OCI-LY7 (cell line): ENCODE measurements around the gene PARD3B. TPM values are rescaled to one million over a fixed set of nuclear protein-coding genes. Genes with fewer than 3 reads are reported as not detected.

ENCODE experiments used
- BruUV-seq: library from RNA; stranded (reverse); fragments of 400-500 nt; replicated peaks from 2 replicates; lab custom pipeline; 2021; lab: Mats Ljungman, UMichigan
- CTCF ChIA-PET: fragments of 300-600 bp; sonication (Branson Sonifier 250); formaldehyde crosslinking; loops from one replicate; lab custom pipeline; 2022; ENCODE audit warnings: antibody characterized with exemption; ENCODE audit not compliant: unreplicated experiment; lab: Charles Lee
- POLR2A ChIA-PET: fragments of 300-600 bp; sonication (Branson Sonifier 250); formaldehyde crosslinking; loops from one replicate; lab custom pipeline; 2022; ENCODE audit warnings: antibody characterized with exemption; lab: Charles Lee
- DNase-seq: peaks from one replicate; pipeline ENCODE4 v3.0.0-alpha.2; 2015; ENCODE audit warnings: low spot score
- H2AFZ ChIP-seq: fragments of 200-600 bp; sonication (generic), shearing (Covaris generic); 2 replicates; pipeline ENCODE4 v1.6.1; 2014; ENCODE audit warnings: mild to moderate bottlenecking, antibody characterized with exemption, low read length, moderate library complexity
- H3K27ac ChIP-seq: fragments of 200-600 bp; sonication (generic); 2 replicates; pipeline ENCODE4 v1.5.1; 2014; ENCODE audit warnings: mixed run types, low read depth, mild to moderate bottlenecking, moderate library complexity, low read length, inconsistent platforms; ENCODE audit not compliant: poor library complexity, severe bottlenecking
- H3K36me3 ChIP-seq: fragments of 200-600 bp; sonication (generic); 2 replicates; pipeline ENCODE4 v1.6.1; 2014; ENCODE audit warnings: mild to moderate bottlenecking, antibody characterized with exemption, low read length, moderate library complexity, mixed read lengths; ENCODE audit not compliant: insufficient read depth
- H3K4me1 ChIP-seq: fragments of 200-600 bp; sonication (generic); 2 replicates; pipeline ENCODE4 v1.5.1; 2014; ENCODE audit warnings: mild to moderate bottlenecking, low read length; ENCODE audit not compliant: insufficient read depth, poor library complexity, severe bottlenecking
- H3K4me2 ChIP-seq: fragments of 200-600 bp; sonication (generic); 2 replicates; pipeline ENCODE4 v1.6.1; 2014; ENCODE audit warnings: mild to moderate bottlenecking, low read length
- H3K4me3 ChIP-seq: fragments of 200-600 bp; sonication (generic); 2 replicates; pipeline ENCODE4 v1.5.1; 2014; ENCODE audit warnings: mild to moderate bottlenecking, low read depth, low read length; ENCODE audit not compliant: poor library complexity, severe bottlenecking
- H3K79me2 ChIP-seq: fragments of 200-600 bp; sonication (generic); 2 replicates; pipeline ENCODE4 v1.6.1; 2016; ENCODE audit warnings: low read depth, mild to moderate bottlenecking, low read length, moderate library complexity, mixed read lengths; ENCODE audit not compliant: insufficient read depth
- H3K9me2 ChIP-seq: fragments of 200-600 bp; sonication (generic); 2 replicates; pipeline ENCODE4 v1.6.1; 2016; ENCODE audit warnings: mild to moderate bottlenecking, low read length, mixed read lengths; ENCODE audit not compliant: insufficient read depth
- H3K9me3 ChIP-seq: fragments of 200-600 bp; sonication (generic); 2 replicates; pipeline ENCODE4 v1.6.1; 2014; ENCODE audit warnings: mild to moderate bottlenecking, mixed run types, low read length, mixed read lengths
- H4K20me1 ChIP-seq: fragments of 200-600 bp; sonication (generic); 2 replicates; pipeline ENCODE4 v1.6.1; 2014; ENCODE audit warnings: mild to moderate bottlenecking, antibody characterized with exemption, low read length, moderate library complexity, mixed read lengths; ENCODE audit not compliant: insufficient read depth
- CTCF ChIP-seq: fragments of 200-600 bp; sonication (generic); conservative IDR thresholded peaks from 2 replicates; pipeline ENCODE4 v1.5.1; 2014; ENCODE audit warnings: mild to moderate bottlenecking, antibody characterized with exemption, low read length, moderate library complexity, mixed read lengths
- EZH2phosphoT487 ChIP-seq: fragments of 200-600 bp; sonication (generic); IDR thresholded peaks from 2 replicates; pipeline ENCODE4 v1.6.1; 2018; ENCODE audit warnings: low read depth, borderline replicate concordance, mild to moderate bottlenecking, mixed run types, antibody characterized with exemption, low read length, moderate library complexity, mixed read lengths
- intact Hi-C: fragments of 100-400 bp; cut with micrococcal nuclease; formaldehyde crosslinking; loops from one replicate; pipeline ENCODE4 v1.10.0; 2022; ENCODE audit not compliant: unreplicated experiment
- total RNA-seq, 2 experiments: library from RNA; depleted of rRNA in 1 of 2; stranded (reverse); fragments of >200 nt in 1 of 2; shearing (Covaris generic) in 1 of 2; gene quantifications; 2 replicates each; pipeline ENCODE4 v1.2.3, GENCODE V29; 2014 to 2022

Gene PARD3B
- total RNA-seq, 2 experiments from 2014 or later: not detected

GRCh38 chr2:204947405-204947804, 402.1 kb downstream of the PARD3B start:
- no peak overlapping the region for H3K4me3 ChIP-seq
- H3K9me3 ChIP-seq: no peaks in the 10 kb centered on the region
- CTCF ChIA-PET: no interaction called here
- no peaks in the 10 kb centered on the region for H4K20me1 ChIP-seq
- H3K36me3 ChIP-seq: no peaks in the 10 kb centered on the region
- BruUV-seq: no TSS peak
- DNase-seq: no peak
- no peak overlapping the region for H2AFZ ChIP-seq
- H3K4me2 ChIP-seq: no peak overlapping the region
- TF ChIP-seq CTCF (no peak), EZH2phosphoT487 (no peak)
- no peaks in the 10 kb centered on the region for H3K4me1 ChIP-seq
- H3K9me2 ChIP-seq: no peaks in the 10 kb centered on the region
- H3K27ac ChIP-seq: no peak overlapping the region
- intact Hi-C loops: no loop called here
- POLR2A ChIA-PET: no interaction called here
- no peaks in the 10 kb centered on the region for H3K79me2 ChIP-seq

- intact Hi-C loops: no loop called here
- no peaks in the 10 kb centered on the region for H3K9me2 ChIP-seq
- H3K4me2 ChIP-seq: no peak overlapping the region
- no peak for TF ChIP-seq CTCF
- TF ChIP-seq EZH2phosphoT487: no peak
- CTCF ChIA-PET: no interaction called here
- no peak overlapping the region for H3K27ac ChIP-seq
- H3K9me3 ChIP-seq: no peaks in the 10 kb centered on the region
- no peaks in the 10 kb centered on the region for H4K20me1 ChIP-seq
- no peaks in the 10 kb centered on the region for H3K4me1 ChIP-seq
- BruUV-seq: no TSS peak
- DNase-seq: no peak
- H3K4me3 ChIP-seq: no peak overlapping the region
- POLR2A ChIA-PET: no interaction called here
- no peaks in the 10 kb centered on the region for H3K79me2 ChIP-seq
- H3K36me3 ChIP-seq: no peaks in the 10 kb centered on the region
- no peak overlapping the region for H2AFZ ChIP-seq
Measured at GRCh38 chr2:204948024-204948763, 402.9 kb downstream of the PARD3B start.

GRCh38 chr2:204948822-204949221, 403.5 kb downstream of the PARD3B start:
- Histone ChIP-seq H2AFZ (no peak overlapping the region), H3K4me3 (no peak overlapping the region), H3K9me2 (no peaks in the 10 kb centered on the region), H4K20me1 (no peaks in the 10 kb centered on the region), H3K27ac (no peak overlapping the region), H3K36me3 (no peaks in the 10 kb centered on the region), H3K9me3 (no peaks in the 10 kb centered on the region), H3K4me1 (no peaks in the 10 kb centered on the region), H3K79me2 (no peaks in the 10 kb centered on the region), H3K4me2 (no peak overlapping the region)
- no peak for DNase-seq
- POLR2A ChIA-PET: no interaction called here
- intact Hi-C loops: no loop called here
- CTCF ChIA-PET: no interaction called here
- TF ChIP-seq CTCF (no peak), EZH2phosphoT487 (no peak)
- no TSS peak for BruUV-seq
